ENCODE measurements around the gene TAAR5.

DNA sequence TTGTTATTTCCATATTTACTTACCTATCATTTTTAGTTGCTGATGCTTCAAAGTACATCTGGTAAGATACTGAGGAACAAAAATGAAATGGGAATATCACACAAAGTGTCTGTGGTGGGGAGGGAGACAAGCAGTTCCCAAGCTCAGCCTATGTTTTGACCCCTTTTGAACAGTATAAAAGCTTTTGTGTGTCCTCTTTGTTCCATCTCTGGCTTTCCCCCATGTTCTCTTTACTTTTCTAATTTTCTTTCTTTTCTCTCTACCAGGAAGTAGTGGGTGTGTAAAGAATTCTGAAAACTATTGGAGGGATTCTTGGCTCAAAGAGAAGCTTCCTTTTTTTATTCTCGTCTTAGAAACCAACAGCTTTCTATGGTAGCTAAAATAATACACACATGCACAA lies 27.1 kb upstream of the TAAR5 start:
- TF ChIP-seq, protein P1, sequence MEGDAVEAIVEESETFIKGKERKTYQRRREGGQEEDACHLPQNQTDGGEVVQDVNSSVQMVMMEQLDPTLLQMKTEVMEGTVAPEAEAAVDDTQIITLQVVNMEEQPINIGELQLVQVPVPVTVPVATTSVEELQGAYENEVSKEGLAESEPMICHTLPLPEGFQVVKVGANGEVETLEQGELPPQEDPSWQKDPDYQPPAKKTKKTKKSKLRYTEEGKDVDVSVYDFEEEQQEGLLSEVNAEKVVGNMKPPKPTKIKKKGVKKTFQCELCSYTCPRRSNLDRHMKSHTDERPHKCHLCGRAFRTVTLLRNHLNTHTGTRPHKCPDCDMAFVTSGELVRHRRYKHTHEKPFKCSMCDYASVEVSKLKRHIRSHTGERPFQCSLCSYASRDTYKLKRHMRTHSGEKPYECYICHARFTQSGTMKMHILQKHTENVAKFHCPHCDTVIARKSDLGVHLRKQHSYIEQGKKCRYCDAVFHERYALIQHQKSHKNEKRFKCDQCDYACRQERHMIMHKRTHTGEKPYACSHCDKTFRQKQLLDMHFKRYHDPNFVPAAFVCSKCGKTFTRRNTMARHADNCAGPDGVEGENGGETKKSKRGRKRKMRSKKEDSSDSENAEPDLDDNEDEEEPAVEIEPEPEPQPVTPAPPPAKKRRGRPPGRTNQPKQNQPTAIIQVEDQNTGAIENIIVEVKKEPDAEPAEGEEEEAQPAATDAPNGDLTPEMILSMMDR (IDR thresholded peaks at IDR 0.05): no peak
- TF ChIP-seq POLR2AphosphoS5 (IDR thresholded peaks at IDR 0.05) (no peak), POLR2A (IDR thresholded peaks at IDR 0.05) (no peak)

All from gastroesophageal sphincter (tissue), 3 donors.